ENCODE results near the gene RERE.

RERE gene

DNA sequence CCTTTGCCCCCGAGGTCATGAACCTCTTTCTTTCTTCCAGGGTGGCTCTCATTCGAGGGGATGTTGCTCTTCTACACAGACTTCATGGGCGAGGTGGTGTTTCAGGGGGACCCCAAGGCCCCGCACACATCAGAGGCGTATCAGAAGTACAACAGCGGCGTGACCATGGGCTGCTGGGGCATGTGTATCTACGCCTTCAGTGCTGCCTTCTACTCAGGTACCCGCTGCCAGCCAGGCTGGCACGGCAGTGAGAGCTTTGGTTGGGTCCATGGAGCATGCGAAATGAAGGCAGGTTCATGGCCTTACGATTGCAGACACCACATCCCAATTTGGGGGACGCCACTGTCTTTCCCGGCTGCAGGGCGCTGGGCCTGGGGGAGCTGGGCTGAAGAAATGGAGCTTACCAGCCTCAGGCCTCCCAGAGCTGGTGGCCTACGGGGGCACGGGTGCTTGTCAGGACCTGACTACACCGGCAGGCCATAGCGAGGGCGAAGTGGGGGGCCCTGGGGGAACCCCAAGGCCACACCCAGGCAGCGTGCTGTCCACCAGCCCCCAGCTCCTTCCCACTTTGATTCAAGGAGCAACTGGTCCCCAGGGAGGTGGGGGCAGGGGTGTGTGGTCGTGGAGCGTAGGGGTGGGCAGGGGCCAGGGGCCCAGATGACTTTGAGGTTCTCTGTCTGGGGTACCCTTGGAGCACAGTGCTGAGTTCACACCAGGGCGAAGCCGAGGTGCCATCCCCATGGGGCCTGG, 479.5 kb downstream of the RERE start:
- no peak for DNase-seq

DNA sequence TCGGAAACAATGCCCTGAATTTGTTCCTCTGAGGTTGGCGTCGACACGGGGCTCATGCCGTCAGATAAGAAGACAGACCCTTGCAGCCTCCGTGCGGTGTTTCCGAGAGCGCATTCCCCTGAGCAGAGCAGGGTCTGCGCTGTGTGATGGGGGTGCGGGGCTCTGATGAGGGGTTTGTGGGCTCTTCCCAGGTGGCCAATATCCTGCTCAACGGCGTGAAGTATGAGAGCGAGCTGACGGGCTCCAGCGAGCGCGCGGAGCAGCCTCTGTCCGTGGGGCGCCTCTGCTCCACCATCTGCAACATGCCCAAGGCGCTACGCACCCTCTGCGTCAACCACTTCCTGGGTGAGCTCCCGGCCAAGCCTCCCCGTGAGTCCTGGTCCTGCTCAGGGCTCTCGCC, 482.2 kb downstream of the RERE start:
- no peak for DNase-seq

DNA sequence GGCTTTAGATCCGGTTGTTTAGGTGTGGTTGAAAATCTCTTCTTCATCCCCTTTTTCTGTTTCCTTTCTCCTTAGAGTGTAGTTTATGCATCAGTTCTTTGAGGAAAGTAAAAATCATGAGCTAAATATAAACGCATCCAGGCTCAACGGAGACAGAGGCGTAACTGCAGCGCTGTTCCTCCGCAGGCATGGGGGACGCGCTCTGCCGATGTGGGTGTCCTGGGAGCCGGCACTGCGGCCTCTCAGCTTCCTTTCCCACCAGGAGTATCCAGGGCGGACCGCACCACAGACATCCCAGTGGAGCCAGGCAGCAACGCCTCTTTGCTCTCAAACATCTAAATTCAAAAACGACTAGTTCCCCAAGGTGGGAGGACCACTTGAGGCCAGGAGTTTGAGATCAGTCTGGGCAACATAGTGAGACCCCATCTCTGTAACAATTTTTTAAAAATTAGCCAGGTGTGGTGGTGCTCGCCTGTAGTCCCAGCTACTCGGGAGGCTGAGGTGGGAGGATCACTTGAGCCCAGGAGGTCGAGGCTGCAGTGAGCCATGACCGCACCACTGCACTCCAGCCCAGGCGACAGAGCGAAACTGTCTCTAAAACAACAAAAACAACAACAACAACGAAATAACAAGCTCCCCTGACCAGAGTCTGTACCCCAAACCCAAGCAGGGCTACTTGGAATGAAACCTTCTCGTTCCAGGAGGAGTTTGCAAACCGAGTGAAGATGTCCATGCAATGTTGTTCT, 483.2 kb downstream of the RERE start:
- no peak for DNase-seq

DNA sequence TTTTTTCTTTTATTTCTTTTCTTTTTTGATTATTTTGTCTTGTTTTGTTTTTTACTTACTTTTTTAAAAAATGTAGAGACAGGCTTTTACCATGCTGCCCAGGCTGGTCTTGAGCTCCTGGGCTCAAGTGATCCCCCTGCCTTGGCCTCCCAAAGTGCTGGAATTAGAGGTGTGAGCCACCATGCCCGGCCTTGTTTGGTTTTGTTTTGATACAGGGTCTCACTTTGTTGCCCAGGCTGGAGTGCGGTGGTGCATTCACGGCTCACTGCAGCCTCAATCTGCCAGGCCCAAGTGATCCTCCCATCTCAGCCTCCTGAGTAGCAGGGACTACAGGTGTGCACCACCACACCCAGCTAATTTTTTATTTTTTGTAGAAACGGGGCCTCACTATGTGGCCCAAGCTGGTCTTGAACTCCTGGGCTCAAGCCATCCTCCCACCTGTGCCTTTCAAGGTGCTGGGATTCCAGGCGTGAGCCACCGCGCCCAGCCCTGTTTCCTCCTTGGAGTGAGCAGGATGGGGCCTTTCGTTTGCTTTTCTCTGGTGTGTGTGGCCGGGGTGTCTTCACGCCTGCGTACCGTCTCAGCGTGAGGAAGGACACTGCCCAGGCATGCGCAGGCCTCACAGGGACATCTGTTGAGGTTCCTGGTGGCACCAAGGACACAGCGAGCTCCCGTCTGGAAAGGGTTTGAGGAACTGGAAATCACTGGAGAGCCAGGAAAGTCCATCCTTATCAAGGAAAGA, 484.0 kb downstream of the RERE start:
- DNase-seq: no peak

DNA sequence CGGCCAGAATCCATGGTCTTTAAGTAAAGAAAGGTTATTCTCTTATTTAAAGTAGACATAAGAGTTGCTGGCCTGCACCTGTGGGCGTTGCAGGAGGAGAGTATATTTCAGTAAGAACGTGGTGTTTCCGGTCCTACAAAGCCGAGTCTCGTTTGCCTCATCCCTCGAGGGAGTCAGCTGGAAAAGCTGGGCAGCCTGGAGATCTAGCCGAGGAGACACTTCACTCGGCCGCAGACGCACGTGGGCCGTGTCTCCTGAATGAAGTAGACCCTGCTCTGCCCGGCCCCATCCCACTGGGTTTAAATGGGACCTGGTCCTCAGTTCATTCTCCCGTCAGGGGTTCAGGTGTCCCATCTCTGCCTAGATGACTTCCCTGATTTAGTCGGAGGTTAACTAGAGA, 484.6 kb downstream of the RERE start:
- no peak for DNase-seq

DNA sequence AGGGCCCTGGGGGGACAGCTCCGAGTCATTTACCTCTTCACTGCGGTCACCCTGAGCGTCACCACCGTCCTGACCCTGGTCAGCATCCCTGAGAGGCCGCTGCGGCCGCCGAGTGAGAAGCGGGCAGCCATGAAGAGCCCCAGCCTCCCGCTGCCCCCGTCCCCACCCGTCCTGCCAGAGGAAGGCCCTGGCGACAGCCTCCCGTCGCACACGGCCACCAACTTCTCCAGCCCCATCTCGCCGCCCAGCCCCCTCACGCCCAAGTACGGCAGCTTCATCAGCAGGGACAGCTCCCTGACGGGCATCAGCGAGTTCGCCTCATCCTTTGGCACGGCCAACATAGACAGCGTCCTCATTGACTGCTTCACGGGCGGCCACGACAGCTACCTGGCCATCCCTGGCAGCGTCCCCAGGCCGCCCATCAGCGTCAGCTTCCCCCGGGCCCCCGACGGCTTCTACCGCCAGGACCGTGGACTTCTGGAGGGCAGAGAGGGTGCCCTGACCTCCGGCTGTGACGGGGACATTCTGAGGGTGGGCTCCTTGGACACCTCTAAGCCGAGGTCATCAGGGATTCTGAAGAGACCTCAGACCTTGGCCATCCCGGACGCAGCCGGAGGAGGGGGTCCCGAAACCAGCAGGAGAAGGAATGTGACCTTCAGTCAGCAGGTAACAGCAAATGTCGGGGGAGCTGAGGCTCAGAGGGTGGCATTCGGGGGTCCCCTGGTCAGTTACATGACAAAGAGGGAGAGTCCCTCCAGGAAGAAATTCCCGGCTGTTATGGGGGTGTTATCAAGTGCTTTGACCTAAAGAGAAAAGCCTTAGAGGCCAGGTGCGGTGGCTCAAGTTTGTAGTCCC, 486.9 kb downstream of the RERE start:
- DNase-seq: no peak

DNA sequence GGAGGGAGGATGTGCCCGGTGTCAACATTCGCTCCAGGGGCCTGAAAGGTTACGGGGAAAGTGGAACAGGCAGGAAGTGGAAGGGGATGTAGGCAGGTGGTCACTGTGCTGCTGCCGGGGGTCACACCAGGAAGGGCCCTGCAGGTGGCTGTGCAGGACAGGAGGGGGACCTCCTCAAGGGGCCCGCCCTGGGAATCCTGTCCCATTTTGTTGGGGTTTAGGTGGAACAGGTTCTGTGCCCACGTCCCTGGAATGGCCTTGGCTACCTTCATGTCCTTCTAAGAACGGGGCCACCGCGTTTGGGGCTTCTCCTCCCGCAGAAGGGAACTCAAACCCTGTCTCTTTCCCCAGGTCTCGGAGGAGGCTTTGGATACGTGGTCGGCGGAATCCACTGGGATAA, 487.6 kb downstream of the RERE start:
- DNase-seq: no peak

DNA sequence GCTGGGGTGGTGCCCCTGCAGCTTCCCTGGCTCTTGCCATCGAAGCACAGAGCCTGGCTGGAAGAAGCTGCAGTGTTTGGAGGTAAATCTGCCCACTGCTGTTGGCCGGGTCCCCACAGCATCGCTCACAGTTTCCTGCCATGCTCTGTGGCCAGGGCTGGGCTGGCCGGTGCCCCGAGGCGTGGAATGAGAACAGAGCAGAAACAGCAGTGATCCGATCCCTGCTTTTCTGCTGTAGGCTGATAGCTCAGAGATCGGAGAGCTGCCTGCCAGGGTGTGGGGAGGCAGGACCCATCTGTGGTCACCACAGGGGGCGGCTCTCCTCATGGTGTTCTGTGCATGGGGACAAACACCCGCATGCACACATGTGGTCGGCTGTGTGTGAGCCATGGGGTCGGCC, 488.0 kb downstream of the RERE start:
- no peak for DNase-seq

DNA sequence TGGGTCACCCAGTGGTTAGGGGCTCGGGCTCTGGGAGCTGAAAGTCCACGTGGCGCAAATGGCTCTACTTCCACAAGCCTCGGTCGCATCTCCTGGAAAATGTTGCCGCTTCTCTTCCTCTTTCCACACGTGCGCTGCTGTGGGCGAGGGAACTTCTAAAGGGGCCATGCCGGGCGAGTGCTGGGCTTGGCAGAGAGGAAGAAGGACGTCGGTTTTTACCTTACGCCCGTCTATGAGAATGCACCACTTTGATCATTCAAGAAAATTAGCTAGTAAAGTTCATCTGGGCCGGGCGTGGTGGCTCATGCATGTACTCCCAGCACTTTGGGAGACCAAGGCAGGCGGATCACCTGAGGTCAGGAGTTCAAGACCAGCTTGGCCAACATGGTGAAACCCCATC, 489.2 kb downstream of the RERE start:
- no peak for DNase-seq

DNA sequence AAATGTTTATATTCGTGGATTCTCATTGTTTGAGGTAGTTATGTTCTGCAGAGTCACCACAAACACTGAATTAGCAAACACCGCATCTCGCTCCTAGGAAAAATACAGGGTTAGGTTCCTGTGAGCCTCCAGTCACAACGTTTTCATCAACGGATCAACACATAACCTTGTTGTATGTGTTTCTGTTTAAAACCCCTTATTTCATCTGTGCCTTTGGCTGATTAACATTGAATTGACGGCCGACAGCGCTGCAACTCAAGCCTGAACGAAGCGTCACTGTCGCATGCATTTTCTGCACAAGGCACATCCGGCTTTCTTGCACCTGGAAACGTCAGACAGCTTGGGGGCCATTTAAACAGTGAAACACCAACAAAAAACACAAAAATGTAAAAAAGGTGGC, 491.2 kb downstream of the RERE start:
- no peak for DNase-seq

DNA sequence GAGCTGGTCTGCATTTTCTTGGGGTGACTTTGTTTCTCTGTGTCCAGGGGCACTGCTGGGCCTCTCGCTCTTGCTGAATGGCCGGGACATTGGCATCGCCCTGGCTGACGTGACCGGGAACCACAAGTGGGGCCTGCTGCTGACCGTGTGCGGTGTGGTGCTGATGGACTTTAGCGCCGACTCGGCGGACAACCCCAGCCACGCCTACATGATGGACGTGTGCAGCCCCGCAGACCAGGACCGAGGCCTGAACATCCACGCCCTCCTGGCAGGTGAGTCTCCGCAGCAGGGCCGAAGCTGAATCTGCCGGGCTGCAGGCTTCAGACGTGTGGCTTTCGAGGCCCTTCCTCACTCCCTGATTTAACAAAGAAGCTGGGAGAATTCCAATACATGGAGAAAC, 491.7 kb downstream of the RERE start:
- DNase-seq: no peak

DNA sequence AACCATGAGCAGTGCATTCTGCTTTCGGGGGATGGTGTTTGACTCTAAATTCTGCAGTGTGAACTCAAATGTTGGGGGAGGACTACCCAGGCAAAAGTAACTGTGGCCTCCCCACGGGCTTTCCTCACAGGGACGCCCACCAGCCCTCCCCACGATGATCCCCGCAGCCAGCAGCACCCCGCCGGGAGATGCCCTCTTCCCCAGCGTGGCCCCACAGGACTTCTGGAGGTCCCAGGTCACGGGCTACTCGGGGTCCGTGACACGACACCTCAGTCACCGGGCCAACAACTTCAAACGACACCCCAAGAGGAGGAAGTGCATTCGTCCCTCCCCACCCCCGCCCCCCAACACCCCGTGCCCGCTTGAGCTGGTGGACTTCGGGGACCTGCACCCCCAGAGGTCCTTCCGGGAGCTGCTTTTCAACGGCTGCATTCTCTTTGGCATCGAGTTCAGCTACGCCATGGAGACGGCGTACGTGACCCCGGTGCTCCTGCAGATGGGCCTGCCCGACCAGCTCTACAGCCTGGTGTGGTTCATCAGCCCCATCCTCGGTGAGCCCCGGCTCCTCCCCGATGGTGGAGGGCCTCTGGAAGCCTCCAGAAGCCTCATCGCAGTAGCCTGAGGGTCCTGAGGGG, 493.1 kb downstream of the RERE start:
- no peak for DNase-seq

DNA sequence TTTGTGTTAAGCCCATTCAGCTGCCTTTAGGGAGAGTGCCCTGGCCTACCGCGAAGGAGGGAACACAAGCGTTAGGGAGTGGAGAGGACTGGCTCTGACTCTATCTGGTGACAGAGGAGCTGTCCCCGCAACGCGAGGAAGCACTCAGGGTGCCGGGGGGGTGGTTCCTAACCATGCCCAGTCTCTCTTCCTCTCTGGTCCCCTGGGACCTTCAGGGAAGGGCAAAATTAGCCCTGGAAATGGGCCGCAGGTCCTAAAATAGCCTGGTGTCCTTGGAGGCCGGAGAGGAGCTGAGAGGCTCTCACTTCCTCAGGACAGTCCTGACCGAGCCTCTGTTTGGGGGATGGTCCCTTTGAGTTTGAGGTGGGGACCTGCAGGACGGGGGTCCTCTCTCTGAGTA, 493.7 kb downstream of the RERE start:
- no peak for DNase-seq

DNA sequence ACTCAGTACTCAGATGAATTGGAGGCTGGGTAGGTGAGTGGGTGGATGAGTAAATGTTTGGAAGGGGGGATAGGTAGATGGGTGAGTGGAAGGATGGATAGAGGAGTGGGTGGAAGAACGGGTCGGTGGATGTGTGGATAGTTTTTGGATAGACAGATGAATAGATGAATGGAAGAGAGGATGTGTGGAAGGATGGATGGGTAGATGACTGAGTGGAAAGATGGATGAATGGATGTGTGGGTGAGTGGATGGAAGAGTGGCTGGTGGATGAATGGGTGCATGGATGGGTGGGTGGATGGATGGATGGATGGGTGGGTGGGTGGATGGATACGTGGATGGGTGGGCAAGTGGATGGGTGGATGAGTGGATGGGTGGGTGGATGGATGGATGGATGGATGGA, 495.8 kb downstream of the RERE start:
- DNase-seq: no peak

DNA sequence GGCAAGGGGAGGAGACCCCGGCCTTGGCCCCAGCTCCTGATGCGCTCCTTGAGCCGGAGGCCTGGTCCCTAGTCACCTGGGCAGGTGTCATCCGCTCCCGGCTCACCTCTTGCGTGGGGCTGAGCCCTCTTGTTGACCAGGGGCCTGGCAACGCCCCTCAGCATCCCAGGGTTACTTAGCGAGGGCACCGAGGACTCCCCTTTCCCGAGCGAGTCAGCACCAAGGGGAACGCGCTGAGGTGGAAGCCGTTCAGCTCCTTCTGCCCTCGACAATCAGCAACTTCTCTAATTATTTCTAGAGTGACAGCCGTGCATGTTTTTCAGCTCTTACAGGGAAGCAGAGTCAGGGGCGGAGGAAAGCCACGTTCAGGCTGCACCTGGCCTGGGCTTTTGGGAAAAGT, 499.0 kb downstream of the RERE start:
- no peak for DNase-seq

DNA sequence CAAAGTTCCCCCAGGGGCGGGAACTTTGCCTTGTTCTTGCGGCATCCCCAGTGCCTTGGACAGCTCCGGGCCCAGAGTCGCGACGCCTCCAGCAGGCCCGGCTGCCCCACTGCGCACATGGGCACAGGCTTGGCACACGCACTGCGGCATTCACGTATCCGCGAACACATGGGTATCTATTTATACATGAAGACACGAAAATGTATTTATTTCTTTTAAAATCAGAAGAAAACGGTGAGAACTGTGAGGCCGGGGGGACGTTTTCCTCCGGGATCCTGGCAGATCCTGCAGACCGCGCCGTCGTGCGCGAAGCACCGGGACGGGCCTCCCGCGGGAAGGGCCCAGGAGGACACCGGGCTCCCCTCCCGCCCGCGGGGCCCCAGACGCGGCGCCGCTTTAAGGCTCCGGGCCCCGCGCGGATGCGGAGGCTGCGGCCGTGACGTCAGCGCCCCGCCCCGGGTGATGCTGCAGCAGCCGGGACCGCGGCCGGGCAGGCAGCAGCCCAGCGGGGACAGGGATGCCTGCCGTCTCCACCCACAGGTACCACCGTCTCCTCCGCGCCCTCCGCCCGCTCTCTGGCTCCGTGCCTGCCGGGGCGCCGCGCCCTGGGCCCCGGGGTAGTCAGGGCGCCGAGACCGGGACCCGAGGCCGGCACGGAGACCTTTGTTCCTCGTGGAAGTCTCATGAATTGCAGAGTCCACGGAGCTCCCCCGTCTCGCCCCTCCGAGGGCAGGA, 499.6 kb downstream of the RERE start, which contains the start of gene SLC45A1:
Gene SLC45A1, plus strand, starts transcription at position 468 of the 735 bp plus-strand sequence. CDS start 6,216 bp downstream, outside the sequence.
- DNase-seq: peak; percentile 71 to 73

DNA sequence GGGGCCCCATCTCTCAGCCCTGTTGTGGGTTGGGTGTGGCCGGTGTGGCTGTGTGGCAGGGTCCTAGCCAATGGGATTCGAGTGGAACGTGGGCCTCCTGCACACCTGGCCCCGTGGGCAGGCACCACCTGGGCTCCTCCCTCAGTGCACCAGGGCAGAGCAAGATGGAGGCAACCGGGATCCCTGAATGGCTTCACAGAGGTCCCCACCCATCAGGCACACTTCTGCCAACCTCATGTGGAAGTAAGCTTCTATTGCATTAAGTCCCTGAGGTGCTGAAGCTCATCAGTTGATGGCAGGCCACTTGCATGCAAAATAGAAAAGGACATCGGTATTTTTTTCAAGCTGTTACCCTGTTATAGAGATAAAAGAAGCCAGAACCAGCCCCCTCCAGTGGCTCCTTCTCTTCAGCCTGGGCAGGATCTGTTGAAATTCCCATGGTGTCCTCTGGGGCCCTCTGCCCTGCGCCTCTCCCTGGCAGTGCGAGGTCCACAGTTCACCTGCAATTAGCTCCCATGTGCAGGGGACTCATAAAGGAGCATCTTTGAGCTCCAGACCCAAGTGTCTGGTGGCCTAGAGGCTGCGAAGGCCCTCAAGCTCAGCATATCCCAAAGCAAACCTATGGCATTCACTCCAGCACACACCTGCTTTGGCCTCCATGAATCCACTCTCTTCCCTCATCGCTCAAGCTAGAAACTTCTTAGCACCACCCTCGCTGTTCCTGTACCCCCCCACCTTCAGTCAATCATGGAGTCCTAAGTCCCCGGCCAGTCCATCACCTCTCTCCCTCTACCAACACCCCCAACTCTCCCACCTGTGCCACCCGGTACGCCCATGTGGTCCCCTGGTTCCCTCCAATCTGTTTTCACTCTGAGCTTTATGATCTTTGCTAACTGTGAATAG, 501.6 kb downstream of the RERE start:
- no peak for DNase-seq

DNA sequence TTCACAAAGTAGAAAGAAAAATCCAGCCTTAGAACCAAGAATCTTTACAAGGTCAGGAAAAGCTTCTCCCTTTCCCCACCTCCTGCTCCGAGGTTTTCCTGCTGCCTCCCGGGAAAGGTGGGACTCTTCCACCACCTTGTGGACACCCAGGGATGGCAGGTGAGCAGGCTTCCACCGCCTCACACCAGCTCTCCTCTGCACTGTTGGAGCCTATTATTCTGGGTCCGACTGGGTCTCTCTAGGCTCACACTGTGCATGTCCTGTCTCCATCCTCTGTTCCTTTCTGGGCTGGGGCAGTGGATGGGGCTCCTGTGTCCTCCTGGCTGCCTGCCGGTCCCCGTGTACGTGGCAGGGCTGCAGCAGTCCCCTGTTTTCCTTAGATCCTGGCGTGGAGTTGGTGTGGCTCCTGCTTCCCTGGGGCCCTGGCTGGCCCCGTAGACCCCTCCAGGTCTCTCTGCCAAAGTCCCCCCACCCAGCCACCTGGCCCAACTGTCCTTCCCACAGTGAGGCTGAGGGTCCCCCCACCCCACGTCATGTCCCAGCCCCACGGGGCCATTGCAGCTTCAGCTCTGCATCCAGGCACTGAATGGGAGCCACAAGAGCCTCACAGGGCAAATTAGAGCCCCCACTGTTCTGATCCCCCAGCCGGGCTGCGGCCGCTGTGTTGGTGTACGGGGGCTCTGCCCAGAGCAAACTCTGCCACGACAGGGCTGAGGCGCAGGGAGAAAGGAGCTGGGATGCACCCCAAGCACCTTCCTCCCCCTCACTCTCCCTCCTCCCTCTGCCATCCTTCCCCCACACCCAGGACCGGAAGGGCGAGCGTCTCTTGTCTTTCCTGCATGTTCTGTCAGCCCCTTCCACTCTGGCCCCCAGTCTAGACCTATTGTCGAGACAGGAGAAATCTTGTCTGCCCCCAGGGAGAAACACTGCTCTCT, 502.8 kb downstream of the RERE start:
- DNase-seq: peak; percentile 32 to 41

DNA sequence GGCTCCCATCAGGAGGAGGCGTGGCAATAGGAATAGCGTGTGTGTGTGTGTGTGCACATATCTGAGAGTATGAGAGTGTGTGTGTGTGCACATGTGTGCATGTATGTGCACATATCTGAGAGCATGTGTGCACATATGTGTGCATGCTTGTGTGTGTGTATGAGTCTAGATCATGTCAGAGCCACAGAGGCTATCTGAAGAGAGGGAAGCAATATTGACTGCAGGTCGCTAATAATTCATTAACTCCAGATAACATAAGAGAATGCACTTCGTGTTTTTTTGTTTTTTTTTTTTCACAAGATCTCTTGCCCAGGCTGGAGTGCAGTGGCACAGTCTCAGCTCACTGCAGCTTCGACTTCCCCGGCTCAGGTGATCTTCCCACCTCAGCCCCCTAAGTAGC, 504.2 kb downstream of the RERE start:
- DNase-seq: no peak

Data from activated CD4-positive, alpha-beta T cell treated with anti-CD3 and anti-CD28 coated beads, Interleukin-2, amount 50 U/mL, for 4 hours (primary cell).